Left lung (tissue), 10 donors: ENCODE data around the gene PRR5. TPM values are rescaled to one million over a fixed set of nuclear protein-coding genes. Genes with fewer than 3 reads are reported as not detected.

Experiments
- ATAC-seq: fragments of 200-7000 bp; cut with Tn5 transposase; one replicate; pipeline ENCODE4 v1.9.1; 2020; ENCODE audit warnings: moderate library complexity
- DNase-seq, 4 donors: peaks; one replicate each; pipeline ENCODE4 v3.0.0-alpha.2; 2013 to 2020
- H3K27ac ChIP-seq, 2 donors: fragments of 200-600 bp; sonication (generic) in 1 of 2; one replicate each; pipeline versions ENCODE4 v1.5.0 to v1.8.0; 2020 to 2021
- H3K27me3 ChIP-seq, 2 donors: fragments of 200-600 bp; sonication (generic) in 1 of 2; one replicate each; pipeline versions ENCODE4 v1.5.0 to v1.8.0; 2020 to 2021
- H3K36me3 ChIP-seq, 2 donors: fragments of 200-600 bp; sonication (generic) in 1 of 2; one replicate each; pipeline versions ENCODE4 v1.5.0 to v1.8.0; 2020 to 2021
- H3K4me1 ChIP-seq, 2 donors: fragments of 200-600 bp; one replicate each; pipeline ENCODE4 v1.8.0; 2021
- H3K4me3 ChIP-seq, 2 donors: fragments of 200-600 bp; sonication (generic) in 1 of 2; one replicate each; pipeline versions ENCODE4 v1.5.0 to v1.8.0; 2020 to 2021; ENCODE audit warnings: mild to moderate bottlenecking in 1 of 2
- H3K9me3 ChIP-seq, 2 donors: fragments of 200-600 bp; sonication (generic) in 1 of 2; one replicate each; pipeline versions ENCODE4 v1.5.0 to v1.8.0; 2020 to 2021
- intact Hi-C, 2 donors: fragments of 100-400 bp; cut with DNase I; formaldehyde crosslinking; loops; one replicate each; pipeline versions ENCODE4 v1.11.2 to v1.14.2; 2022
- polyA plus RNA-seq, 6 donors: library from polyadenylated mRNA; unstranded; fragments of 120-200 nt; gene quantifications; one replicate each; pipeline ENCODE4 v1.2.1, GENCODE V29; 2013; ENCODE audit not compliant: insufficient read length in 6 of 6
- total RNA-seq, 2 donors: library from RNA; stranded (reverse); fragmentation: NEBNext Ultra II Directional; extraction: Animal tissue kit (Norgen Biotek cat#: 25700); gene quantifications; one replicate each; pipeline ENCODE4 v1.2.1, GENCODE V29; 2021
- TF ChIP-seq, protein P1 (sequence below), 2 donors: fragments of 200-600 bp; sonication (generic) in 1 of 2; IDR thresholded peaks; one replicate each; pipeline versions ENCODE4 v1.5.0 to v1.8.0; 2021; ENCODE audit warnings: antibody characterized with exemption in 2 of 2
- donor health status: DM: no; HTN: yes; CAD: no.
- donor health status: DM: no; HTN: no; CAD: no.

PRR5 gene
- total and polyA plus RNA-seq, 8 donors = 7.1 to 24.6 (median 20.0) TPM

DNA sequence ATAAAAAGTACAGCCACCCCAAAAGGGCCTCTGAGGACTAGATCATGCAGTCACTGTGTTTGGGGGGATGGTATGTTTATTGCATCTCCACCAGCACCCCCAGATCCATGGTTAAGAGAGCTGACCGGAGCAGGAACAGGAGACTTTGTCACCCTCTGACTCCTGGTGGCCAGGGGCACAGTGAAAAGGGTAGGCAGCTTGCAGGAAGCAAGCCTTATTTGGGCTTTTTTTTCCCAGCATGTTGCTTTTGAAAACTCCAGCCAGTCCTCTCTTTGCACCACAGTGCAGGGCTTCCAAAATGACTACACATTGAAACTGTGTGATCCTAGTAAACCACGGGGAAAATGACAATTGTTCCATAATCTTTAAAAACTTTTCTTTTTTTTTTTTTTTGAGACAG lies 20.6 kb downstream of the PRR5 start:
- H3K4me1 ChIP-seq = no peaks in the 10 kb centered on the region
- no peak overlapping the region for H3K27ac ChIP-seq
- no peaks in the 10 kb centered on the region for H3K27me3 ChIP-seq
- TF ChIP-seq, protein P1, sequence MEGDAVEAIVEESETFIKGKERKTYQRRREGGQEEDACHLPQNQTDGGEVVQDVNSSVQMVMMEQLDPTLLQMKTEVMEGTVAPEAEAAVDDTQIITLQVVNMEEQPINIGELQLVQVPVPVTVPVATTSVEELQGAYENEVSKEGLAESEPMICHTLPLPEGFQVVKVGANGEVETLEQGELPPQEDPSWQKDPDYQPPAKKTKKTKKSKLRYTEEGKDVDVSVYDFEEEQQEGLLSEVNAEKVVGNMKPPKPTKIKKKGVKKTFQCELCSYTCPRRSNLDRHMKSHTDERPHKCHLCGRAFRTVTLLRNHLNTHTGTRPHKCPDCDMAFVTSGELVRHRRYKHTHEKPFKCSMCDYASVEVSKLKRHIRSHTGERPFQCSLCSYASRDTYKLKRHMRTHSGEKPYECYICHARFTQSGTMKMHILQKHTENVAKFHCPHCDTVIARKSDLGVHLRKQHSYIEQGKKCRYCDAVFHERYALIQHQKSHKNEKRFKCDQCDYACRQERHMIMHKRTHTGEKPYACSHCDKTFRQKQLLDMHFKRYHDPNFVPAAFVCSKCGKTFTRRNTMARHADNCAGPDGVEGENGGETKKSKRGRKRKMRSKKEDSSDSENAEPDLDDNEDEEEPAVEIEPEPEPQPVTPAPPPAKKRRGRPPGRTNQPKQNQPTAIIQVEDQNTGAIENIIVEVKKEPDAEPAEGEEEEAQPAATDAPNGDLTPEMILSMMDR (IDR thresholded peaks at IDR 0.05) = no peak
- DNase-seq (no peak), ATAC-seq (no peak)
- peaks cover 0 to 13% of the 10 kb centered on the region in 2 donors for H3K36me3 ChIP-seq
- H3K9me3 ChIP-seq = no peaks in the 10 kb centered on the region
- H3K4me3 ChIP-seq = no peak overlapping the region
- intact Hi-C loops = no loop called here

DNA sequence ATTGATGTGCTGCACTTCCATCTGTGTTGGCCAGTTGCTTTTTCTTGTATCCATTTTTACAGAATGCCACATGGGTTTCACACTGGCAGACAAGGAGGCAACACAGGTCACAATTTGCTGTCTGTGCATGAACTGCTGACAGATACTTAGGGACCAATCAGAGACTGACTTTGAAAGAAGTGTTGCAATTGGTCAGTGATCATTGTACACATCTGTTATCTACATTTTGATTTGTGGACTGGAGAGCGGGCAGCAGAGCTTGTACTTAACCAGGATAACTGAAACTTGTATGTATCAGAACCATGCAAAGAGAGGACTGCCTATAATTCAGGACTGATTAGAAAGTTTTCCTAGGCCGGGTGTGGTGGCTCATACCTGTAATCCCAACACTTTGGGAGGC lies 21.8 kb downstream of the PRR5 start:
- ATAC-seq (no peak), DNase-seq (no peak)
- Histone ChIP-seq H3K4me3 (no peak overlapping the region), H3K9me3 (no peaks in the 10 kb centered on the region), H3K27ac (no peak overlapping the region), H3K27me3 (no peaks in the 10 kb centered on the region), H3K36me3 (peaks cover 0 to 13% of the 10 kb centered on the region in 2 donors), H3K4me1 (peaks cover under 1 to 9% of the 10 kb centered on the region in 2 donors)
- intact Hi-C loops = no loop called here
- TF ChIP-seq, protein P1 (IDR thresholded peaks at IDR 0.05) = no peak

DNA sequence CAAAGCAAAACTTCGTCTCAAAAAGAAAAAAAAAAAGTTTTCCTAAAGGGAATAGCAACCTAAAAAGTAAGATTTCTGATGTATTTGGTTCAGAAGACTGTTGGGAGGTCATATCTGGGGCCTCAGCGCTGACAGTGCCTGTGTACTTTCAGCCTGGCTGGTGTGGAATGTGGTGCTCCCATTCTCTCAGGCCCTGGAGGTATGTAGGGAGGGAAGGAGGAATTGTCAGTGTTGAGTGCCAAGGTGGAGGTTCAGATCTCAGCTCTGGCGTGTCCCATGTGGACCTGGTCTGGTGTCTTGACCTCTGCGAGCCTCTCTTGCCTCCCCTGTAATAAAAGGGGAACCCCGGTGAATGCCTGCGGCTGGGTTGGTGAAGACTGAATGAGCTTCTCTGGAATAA lies 22.4 kb downstream of the PRR5 start:
- Histone ChIP-seq H3K4me1 (peaks cover 7 to 15% of the 10 kb centered on the region in 2 donors), H3K4me3 (no peak overlapping the region), H3K9me3 (no peaks in the 10 kb centered on the region), H3K27ac (no peak overlapping the region), H3K27me3 (no peaks in the 10 kb centered on the region), H3K36me3 (peaks cover 0 to 13% of the 10 kb centered on the region in 2 donors)
- intact Hi-C loops = no loop called here
- ATAC-seq (no peak), DNase-seq (no peak)
- TF ChIP-seq, protein P1 (IDR thresholded peaks at IDR 0.05) = no peak

DNA sequence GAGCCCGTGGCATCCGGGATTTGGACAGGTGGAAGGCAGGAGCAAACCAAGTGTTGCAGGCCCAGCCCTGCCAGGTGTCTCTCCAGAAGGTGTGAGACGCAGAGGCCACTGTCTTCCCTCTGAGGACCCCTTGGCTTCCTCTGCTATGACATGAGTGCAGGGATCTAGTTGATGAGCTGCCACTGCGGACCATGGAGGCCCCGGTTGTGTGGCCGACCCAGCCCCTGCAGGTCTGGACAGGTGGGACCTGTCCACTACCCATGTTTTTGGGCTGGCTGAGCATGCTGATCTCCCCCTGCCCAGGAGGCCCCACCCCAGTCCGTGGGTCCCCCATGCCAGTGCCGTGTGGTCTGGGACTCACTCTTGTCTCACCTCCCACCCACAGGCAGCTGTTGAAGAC lies 22.9 kb downstream of the PRR5 start:
- no peak overlapping the region for H3K4me3 ChIP-seq
- no peak for DNase-seq
- no peak for ATAC-seq
- intact Hi-C loops = no loop called here
- peaks cover 9 to 20% of the 10 kb centered on the region in 2 donors for H3K4me1 ChIP-seq
- H3K36me3 ChIP-seq = peaks cover 0 to 13% of the 10 kb centered on the region in 2 donors
- H3K9me3 ChIP-seq = no peaks in the 10 kb centered on the region
- no peaks in the 10 kb centered on the region for H3K27me3 ChIP-seq
- TF ChIP-seq, protein P1 (IDR thresholded peaks at IDR 0.05) = no peak
- H3K27ac ChIP-seq = no peak overlapping the region

DNA sequence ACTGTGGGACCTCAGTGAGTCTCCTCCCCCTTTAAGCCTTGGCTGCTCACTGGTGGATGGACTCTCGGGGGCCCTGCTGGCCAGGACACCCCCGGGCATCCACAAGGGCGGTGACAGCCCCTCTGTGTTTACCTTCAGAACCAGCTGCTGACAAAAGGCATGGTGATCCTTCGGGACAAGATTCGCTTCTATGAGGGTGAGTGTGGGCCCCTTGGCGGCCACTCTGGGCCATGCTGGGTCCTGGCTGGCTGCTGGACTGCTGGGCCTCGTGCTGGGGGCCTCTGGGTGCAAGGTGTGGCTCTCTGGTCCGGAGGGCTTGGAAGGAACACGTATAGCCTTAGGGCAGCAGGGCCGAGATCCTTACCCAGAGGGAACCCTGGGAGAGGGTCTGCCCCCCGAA lies 24.4 kb downstream of the PRR5 start:
- intact Hi-C loops = no loop called here
- Histone ChIP-seq H3K27me3 (no peaks in the 10 kb centered on the region), H3K27ac (no peak overlapping the region), H3K4me3 (no peak overlapping the region), H3K36me3 (peaks cover 0 to 13% of the 10 kb centered on the region in 2 donors), H3K9me3 (no peaks in the 10 kb centered on the region), H3K4me1 (peaks cover 9 to 24% of the 10 kb centered on the region in 2 donors)
- TF ChIP-seq, protein P1 (IDR thresholded peaks at IDR 0.05) = no peak
- DNase-seq = peak in 1 of 4 donors; percentile 24
- no peak for ATAC-seq
